Stimulated activated CD8-positive, alpha-beta memory T cell treated with anti-CD3 and anti-CD28 coated beads, Interleukin-15, amount 100 ng/mL, for 1 hour (primary cell): Measurements from ENCODE around the gene KIF21B.

Source experiments
- DNase-seq: peaks from one replicate; pipeline ENCODE4 v3.0.0-alpha.2; 2020; ENCODE audit warnings: low read depth

KIF21B gene

DNA sequence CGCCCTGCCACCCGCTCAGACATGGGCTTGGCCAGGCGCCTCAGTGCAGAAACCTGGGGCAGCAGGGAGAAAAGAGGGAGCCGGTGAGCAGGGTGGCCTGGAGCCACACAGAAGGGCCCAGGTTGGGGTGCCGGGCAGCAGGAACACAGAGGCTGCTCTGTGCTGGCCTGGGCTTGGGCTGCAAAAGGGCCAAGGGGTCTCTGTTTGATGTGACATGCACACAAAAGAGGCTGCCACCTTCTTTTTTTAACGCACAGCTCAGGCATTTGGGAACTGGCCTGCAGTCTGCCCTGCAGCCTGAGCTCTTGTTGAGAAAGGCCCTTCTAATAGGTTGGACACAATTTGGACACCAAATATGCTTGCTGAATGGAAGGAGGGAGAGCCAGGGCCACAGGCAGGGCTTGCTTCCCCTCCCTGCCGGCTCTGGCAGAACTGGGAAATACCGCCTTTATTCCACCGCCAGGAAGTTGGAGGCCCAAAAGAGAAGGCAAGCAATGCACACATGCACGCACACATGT lies 32.4 kb downstream of the KIF21B start:
- DNase-seq, result no peak

DNA sequence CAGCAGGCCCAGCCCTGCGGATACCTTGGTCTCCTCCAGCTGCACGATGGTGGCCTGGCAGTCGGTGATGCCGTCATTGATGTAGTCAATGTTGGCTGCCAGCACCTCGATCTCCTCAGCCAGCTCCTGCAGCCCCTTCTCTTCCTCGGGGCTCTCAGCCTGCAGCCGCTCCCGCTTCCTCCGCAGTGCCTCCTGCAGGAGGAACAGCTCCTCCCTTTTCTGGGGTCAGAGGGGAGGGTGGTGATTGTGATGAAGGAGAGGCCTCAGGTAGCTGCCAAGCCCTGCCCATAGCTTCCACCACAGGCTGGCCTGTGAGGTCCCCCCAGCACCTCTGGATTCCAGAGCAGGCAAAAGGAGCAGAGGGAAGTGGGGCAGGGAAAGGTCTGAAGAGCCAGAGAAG lies 33.4 kb downstream of the KIF21B start:
- DNase-seq, result no peak

DNA sequence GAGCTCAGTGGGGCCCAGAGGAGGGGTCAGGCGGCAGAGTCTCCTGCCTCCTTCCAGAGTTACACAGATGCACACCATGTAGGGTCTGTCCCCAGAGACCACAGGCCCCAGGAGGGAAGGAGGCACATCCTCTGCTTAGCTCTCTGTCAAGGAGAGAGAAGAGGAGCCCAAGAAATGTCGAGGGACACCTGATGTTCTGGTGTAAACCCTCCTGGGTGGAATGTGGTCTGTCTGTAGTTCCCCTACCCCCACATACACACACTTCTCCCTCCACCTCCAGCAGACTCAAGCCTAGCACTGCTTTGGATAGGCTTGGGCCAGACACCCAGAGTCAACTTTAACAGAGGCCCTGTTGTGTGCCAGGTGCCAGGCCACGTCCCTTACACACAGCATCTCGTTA lies 34.2 kb downstream of the KIF21B start:
- DNase-seq, result no peak

DNA sequence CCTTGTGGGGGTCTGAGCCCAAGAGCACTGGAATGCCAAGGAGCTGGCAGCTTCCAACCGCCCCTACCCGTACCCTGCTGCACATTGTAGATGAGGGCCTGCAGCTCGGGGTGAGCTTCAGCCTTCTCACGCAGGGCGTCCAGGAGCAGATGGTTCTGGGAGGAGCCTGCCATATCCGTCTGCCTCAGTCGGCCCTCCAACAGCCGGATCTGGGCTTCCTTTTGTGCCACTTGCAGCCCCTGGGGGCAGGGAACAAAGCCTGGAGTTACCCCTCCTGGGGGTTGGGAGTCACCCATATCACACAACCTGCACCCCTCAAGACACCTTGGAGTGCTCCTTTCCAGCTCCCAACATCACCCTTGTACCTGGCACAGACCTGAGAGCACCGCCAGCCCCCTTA lies 34.8 kb downstream of the KIF21B start:
- no peak for DNase-seq

DNA sequence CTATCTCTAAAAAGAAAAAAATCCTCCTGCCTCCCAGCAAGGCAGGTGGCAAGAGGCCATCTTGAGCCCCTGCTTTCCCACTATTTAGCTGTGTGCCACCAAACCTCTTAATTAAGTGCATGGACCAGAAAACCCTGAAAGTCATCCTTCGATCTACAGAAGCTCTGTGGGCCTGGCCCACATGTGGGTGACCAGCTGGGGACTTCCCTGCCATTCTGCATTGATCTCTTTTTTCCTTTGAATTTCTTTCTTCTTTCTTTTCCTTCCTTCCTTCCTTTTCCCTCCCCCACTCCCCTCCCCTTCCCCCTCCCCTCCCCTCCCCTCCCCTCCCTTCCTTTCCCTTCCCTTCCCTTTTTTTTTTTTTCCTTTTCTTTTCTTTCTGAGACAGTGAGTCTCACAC lies 38.0 kb downstream of the KIF21B start:
- no peak for DNase-seq

DNA sequence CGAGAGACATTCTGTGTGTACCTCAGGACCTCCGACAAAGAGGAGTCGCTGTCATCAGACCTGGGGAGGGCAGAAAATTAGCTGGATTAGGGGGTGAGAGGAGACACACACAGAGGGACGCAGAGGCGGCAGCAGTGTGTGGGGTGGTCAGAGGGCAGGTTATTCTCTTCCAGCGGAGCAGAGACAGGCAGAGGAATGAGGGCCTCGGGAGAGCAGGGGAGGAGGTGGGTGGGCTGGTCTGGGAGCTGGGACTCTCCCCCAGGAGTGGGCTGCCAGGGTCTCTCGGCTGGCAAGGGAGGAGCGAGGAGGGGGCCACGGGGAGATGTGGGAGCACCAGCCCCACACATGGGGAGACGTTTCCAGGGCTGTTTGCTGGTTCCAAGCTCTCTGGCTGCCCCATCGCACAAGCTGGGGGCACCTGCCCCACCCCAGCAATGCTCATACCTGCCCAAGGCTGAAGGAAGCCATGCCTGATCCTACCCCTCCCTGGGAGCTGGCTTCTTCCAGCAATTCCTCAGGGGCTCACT lies 40.4 kb downstream of the KIF21B start:
- DNase-seq, result no peak

DNA sequence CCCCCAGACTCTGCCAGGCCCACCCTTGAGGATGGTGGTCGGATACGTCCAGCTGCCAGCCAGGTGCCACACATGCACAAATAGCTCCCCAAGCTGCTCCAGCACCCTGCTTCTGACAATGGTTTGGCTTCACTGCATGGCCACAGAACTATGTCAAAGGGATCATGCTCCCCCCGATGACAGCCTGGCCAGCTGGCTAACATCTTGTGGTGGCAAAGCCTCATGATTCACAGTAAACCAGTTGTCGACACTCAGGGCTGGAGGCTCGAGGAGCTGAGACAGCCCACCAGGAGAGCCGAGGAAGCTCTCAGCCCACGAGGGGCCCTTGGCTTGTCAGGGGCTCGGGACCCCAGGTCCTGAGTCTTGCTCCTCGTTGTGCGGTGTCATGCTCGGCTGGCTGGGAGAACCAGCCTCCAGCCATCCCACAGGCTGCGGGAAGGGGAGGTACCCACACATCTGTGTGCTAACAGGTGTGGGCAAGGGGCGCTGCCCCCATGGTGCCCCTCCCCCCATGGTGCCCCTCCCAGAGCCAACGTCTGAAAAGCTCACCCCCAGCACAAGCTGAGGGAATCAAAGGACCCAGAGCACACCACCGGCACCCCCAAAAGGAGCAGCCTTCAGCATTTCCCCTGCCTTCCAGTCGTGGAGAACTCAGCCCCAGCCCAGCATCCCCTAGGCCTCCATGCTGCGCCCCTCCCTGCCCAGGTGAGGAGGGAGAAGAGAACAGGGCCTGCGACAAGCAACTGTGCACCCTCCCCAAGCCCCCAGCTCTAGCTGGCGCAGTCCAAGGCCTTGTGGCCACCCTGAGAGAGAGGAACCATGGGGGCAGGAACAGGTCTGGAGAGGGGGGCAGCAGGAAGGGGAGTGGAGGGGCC lies 41.2 kb downstream of the KIF21B start:
- DNase-seq, result no peak

DNA sequence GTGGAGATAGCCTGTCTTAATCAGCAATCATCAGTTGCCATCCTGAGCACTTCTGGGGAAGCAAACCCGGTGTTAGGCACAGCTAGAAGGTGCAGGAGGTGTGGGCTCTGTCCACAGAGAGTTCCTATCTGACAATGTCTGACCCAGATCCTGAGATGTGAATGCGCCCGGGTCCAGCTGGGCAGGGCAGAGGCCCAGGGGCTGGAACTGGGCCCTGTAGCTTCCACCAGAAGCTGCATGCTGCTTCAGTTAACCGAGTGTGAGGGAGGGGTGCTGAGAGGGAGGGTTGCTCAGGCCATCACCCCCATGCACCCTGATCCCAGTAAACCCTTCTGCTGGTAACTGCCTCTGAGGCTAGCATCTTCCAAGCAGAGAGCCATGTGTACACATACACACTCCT lies 42.2 kb downstream of the KIF21B start:
- no peak for DNase-seq

DNA sequence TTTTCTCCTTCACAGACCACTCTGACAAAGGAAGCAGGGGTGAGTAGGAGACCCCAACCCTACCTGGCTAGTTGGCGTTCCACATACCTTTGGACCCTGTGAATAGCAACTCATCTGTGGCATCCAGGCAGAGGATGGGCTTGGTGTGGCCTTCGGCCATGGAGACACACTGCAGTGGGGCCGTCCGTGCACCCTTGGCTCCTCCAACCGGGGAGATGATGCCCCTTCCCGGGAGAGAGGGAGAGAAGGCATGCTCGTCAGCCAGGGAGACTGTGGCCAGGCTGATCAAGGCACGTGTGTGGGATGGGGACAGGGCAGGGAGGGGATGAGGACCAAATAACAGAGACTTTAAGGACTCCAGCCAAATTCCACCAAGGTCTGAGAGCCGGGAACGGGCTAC lies 42.6 kb downstream of the KIF21B start:
- DNase-seq, result no peak

DNA sequence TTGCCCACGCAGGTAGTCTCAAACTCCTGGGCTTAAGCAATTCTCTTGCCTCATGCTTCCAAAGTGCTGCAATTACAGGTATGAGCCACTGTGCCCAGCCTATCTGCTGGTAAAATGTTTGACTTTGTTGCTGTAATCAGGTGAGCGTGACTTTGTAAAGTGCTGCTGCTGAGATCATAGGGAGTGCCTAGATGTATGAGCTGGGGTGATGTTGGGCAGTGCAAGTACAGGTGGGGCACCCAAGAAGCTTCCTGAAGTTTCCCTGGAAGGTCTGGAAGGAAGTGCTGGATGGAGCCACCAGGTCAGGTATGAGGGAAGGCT lies 43.1 kb downstream of the KIF21B start:
- DNase-seq, result no peak

DNA sequence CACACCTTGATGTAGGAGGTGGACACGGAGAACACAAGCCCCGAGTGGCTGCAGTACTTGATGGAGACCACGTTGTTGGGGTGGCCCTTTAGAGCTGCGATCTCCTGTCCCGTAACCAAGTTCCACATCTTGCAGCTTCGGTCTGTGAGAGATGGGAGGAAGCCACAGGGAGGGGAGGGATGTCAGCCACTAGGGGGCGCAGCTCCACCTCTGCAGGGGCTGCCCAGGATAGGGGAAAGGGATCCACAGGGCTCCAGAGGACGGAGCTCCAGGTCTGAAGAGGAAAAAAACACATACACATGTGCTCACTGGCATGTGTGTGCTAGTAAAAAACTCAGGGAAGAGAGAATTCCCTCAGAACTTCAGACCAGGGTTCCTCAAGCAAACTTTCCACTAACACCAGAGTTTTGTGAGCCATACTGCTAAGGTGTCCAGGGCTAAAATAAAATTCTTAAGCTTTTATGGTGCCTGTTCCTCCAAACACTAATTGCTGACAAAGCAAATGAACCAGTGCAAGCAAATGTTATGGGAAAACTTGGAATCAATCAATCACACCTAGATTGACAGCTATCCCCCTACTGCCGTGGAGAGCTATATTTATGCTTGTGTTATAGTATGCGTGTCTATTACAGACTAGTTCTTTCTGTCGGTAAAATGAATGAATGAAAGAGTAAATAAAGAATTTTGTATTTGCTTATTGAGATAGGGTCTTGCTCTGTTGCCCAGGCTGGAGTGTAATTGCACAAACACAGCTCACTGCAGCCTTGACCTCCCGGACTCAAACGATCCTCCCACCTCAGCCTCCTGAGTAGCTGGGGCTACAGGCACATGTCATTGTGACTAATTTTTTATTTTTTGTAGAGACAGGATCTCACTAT lies 43.7 kb downstream of the KIF21B start:
- DNase-seq, result peak; percentile 34

DNA sequence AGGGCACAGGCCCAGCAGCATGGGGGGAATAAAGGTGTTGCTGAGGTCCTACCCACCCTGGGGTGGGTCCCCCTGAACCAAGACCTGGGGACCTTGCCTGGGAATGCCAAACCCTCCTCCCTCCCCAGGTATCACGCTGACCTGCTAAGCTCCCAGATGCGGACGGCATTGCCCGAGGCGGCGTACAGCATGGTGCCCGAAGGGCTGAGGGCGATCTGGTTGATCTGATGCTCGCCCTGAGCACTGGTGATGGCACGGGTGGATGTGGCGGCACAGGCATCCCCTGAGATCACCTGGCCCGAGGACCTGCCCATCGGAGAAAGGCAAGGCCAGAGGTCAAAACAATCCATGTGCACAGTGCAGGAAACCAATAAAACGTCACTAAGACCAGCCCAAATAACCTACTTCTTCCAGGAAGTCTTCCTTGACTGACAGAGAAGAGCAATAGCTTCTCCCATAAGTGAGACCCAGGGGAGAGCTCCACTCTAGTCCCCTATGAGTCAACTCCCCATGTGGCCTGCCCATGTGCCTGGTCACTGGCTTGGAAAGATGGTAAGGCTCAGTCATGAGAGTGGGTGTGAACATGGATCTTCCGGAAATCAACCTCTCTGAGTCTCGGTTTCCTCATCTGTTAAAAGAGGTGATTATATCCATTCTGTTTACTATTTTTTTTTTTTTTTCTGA lies 46.3 kb downstream of the KIF21B start:
- DNase-seq, result no peak

DNA sequence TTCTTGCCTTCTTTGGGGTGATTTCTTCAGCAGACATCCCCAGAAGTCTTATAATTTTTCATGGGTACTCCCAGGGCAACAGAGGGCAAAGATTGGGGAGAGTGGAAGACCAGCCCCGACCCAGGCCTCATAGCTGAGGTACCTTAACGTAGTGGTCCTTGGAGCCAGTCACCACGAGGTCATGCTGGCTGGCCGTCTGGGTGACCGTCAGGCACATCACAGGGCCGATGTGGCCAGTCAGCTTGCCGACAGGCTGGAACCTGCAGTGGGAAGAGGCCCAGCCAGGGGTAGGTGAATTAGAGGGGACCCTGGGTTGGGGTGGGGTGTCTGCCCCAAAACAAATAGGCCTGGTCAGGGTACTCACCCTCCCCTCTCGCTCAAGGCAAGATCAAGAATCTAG lies 46.9 kb downstream of the KIF21B start:
- no peak for DNase-seq

DNA sequence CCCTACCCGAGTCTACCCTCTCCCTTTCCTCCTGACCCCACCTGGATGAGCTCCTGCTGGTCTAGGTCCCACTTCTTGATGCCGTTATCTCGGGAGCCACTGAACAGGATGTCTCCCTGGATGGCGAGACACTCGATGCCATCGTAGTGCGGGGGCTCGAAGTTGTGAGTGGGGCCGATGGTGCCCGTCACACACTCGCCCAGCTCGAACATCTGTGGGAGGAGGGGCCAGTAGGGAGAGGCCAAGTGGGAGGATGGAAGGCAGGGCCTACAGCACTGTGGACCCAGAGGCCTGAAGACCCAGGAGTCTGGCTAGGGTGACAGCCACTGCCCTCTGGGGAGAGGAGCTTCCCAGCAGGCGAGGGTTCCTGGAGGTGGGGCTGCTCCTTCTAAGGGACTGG lies 48.1 kb downstream of the KIF21B start:
- no peak for DNase-seq

DNA sequence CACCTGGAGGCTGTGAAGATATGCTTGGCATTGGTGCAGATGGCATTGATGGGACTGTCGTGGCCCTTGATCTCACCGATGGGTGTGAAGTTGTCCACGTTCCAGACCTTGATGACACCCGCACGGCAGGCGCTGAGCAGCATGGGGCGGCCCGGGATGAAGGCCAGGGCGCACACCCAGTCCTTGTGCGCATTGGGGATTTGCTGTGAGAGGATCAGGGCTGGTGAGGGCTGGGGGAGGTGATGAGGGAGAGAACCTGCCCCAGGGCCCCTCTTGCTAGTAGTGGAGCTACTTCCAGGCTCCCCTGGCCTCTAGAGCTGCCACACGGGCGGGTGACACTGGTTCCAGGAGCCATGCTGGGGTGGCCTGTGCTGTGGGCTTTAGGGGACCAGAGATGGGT lies 48.8 kb downstream of the KIF21B start:
- DNase-seq, result no peak

DNA sequence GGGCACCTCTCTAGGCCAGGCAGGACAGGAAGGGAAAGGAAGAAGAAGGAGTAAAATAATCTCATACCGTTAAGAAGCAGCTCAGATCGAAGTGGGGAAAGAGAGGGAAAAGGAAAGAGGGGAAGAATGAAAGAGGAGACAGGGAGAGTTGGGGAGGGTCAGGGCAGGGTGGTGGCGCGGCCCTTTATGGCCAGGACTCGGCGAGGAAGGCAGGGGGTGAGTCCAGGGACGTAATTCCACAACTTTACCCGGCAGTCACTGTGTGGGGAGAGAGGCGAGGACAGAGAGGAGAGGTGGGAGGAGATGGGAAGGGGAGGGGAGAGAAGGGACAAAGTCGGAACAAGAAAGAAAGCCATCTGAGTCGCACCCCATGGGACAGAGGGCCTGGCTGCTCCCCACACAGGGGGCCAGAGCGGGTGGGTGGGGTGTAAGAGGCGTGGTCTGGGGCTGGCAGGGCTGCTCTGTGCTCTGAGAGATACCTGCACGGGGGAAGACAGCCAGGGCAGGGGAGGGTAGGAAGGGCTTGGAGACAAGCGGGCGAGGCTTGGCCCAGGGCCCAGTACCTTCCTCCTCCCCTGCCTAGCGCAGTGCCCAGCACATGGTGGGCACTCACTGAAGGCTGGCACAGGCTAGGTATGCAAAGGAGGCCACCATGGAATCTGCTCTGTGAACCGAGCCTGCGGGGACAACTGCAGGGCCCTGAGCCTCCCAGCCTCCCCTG lies 49.4 kb downstream of the KIF21B start:
- no peak for DNase-seq

DNA sequence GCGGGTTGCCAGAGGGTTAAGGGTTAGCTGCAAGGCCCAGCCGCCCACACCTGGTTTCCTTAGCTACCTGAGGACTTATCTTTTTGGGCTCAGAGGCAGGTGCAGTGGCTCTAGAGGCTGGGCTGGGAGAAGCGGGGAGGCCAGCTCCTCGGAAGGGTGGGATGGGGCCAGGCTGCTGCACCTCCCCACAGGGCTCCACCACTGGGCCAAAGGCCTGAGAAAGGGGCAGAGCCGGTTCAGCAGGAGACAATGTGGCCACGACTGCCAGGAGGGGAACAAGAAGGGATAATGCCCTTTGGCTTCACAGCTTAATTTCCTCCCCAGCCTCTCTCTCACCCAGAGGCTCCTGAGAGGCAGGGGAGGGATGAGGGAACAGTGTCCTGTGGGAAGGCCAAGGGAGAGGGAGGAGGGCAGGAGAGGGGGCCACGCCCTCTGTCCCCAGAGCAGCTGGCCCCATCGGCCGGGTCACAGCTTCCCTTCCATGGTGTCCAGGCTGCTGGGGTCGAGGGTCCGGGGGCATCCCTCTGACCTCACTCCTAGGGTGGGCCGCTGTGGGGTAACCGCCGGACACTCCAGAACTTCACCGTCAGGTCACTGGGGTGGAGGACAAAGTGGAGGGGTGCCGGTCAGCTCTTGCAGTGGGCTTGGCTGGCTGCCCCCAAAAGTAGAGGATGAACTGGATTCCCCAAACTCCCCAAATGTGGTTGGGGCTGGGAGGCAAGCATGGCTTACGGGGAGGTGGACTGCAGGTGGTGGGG lies 50.4 kb downstream of the KIF21B start:
- DNase-seq, result no peak

DNA sequence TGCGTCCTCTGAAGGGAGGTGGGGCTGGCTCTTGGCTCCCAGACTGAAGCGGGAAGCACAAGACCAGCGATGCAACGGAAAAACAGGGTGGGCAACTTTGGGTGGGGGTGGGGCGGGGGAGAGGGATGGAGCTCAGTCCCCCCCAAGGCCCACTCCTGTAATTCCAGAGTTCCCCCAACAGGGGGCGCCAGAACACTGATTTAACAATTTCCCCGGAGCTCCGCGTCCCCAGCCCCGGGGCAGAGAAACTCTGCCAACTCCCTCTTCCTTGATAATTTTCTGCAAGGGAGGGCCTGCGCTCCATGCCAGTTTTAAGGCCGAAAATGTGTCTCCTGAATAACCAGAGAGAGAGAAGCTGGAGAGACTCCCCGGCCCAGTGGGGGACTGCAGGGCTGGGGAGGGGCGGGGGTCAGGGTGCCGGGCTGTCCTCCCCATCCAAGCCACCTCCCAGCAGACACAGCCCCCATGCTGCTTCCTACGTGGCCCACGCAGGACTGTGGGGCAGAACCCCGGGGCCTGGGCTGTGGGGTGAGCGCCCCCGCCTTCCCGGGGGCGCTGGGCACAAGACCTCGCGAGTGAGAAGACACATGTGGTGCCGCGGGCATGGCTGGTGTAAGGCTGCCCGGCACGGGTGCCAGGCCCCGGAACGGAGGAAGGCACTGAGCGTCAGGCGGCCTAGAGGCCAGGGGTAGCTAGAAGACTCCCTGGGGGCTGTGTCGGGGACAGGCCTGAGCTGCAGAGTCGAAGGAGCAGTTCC lies 51.4 kb downstream of the KIF21B start:
- DNase-seq, result peak; percentile 54

DNA sequence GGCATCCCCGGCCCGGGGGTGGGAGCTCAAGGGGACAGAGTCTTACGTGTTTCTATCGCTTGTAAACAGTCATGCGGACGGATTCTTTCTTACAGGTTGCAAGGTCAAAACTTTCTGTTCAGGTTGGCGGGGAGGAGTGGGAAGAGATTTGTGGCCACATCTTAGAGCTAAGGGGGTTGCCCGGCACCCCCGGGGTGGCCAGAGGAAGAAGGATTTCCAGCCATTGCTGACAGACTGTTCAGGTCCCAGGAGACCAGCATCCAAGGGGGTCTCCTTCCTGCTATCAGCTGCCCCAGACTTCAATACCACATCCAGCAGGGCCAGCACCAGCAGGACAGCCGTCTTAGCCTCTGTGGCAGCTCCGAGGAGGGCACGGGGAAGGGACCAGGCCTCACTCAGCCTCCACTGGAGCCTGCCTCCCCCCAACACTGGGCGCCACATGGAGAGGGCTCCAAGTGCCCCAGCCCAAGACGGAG lies 52.0 kb downstream of the KIF21B start:
- DNase-seq, result no peak
